Hepatic stellate cell (primary cell): ENCODE measurements around the gene FCER1G.

Experiments
- DNase-seq: peaks from one replicate; pipeline ENCODE4 v3.0.0; 2011; ENCODE audit warnings: low spot score

FCER1G gene

DNA sequence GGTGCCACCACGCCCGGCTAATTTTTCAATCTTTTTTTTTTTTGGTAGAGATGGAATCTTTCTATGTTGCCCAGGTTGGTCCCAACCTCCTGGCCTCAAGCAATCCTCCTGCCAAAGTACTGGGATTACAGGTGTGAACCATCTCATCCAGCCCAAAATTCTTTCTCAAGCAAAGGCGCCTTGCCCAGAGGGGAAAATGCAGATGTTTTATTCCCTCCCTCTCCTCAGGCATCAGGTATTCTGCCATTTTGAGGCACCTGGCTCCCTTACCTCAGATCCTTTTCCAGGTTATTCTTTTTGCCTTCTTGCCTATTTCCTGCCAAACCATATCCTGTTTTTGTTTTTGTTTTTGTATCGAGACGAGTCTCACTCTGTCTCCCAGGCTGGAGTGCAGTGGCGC is 26.7 kb upstream of the FCER1G start:
- DNase-seq = no peak

DNA sequence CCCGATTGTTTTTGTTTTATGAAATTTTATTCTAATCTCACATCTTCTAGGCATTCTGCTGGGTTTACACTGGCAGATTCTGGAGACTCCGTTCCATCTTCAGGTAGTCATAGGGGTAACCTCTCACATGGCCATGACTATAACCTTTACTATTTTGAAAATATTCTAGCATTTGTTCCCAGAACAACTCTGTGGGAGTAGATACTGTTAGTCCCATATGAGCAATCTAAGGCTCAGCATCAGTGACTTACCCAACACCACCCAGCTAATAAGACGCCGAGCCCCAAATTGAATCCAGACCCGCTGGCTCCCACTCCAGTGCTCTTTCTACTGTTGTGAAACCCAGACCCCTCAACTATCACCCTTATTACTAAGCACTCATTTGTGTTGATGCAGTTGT is 26.1 kb upstream of the FCER1G start:
- DNase-seq = no peak

DNA sequence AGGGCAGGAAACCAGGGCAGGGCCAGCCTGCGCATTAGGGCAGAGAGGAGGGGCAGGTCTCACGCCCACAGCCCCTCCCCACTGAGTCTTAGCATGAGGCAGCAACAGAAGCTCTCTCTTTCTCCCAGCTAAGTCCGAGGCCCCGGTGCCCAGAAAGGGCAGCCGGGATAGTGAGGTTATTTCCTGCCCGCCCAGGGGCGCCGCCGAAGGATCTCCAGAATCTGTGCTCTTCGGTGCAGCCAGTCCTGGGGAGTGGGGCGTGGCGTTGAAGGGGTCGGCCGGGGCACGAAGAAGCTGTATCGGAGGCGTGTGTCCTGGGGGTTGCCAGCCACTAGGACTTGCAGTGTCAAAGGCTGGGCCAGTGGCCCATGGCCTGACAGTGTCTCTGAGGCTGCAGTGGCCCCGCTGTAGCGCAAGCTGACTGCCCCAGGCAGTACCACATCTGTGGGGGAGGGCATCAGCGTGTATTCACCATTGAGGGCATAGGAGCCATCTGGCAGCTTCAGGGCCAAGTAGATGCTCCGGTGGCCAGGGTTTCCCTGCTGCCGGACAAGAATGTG is 24.1 kb upstream of the FCER1G start:
- DNase-seq = no peak

DNA sequence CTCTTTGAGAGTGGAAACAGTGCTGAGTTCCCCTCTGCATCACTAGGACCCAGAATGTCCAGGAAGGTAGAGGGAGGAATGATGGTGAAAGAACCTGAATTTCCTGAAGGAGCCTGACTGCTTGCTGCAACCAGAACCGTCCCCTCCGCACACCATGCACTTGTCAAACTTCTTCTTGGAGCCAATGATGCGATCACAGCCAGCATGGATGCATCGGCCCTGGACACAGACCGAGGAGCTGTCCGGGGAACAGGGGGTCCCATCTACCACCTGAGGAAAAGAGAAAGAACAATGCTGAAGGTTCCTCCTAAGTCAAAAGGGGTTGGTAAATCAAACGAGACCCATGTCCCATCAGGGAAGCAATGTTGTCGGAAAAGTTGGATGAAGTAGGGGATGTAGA is 23.1 kb upstream of the FCER1G start:
- no peak for DNase-seq

DNA sequence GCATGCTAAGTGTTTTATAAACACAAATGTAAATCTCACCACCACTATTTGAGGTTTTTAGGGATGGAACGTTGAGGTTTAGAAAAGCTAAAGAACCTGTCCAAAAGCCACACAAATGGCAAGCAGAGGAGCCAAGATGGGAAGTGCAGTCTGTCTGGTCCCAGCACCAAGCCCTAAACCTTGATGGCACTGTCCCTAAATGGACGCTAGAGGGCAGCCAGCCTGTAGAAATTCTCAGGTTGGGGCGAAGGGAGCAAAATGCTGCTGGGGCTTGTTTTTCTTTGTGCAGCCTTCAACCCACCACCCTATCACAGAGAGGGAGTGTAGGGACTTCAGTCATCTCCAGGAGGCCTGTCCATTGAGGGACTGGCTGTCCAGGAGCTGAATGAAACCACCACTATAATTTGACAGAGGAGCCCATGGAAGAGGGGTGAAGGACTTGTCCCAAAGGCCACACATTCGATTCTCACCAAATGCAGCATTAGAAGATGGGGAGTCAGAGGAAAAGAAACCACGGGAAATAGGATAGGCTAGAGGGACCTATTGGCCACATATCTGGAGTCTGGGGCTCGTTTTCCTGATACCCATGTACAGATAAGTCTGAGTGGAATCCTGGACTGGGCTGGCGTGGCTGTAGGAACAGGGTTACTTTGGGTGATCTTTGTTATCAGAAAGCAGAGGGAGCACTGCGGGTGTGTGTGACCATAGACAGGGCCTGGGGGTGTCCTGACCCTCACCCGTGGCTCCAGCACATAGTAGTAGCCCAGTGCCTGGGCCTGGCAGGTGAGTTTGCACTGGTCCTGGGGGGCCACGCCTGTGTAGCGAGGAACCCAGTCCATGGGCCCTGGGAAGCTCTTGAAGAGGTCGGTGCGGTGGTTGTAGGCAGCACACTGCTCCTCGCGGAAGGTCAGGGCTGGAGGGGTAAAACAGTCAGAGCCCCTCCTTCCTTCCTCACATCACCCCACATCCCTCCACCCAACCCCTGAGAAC is 22.3 kb upstream of the FCER1G start:
- peak; percentile 84 for DNase-seq

DNA sequence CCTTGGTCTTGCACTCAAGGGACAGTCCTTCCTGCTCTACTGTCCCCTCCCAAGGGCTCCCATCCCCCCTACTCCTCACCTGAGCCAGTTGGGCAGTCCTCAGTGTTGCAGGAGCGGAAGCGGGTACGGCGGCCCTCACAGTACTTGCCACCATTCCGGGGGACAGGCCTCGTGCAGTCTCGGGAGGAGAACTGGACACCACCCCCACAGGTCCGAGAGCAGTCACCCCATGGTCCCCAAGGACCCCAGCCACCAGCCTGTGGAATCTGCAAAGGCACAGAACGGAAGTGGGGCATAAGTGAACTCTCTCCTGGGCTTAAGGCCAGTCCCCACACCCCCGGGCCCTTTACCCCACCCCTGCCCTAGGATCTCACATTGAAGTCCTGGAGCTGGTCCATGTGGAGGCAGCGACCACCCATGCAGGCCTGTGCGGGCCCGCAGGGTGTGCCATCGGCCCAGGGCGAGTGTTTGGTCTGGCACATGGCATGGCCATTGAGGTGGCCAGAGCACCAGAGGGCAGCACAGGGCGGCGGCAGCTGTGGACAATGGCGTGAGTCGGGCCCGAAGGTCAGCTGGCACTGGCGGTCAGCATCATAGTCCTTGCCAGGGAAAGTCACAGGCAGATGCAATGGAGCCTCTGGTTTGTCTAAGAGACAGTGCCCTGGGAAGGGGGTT is 21.4 kb upstream of the FCER1G start:
- DNase-seq = no peak

DNA sequence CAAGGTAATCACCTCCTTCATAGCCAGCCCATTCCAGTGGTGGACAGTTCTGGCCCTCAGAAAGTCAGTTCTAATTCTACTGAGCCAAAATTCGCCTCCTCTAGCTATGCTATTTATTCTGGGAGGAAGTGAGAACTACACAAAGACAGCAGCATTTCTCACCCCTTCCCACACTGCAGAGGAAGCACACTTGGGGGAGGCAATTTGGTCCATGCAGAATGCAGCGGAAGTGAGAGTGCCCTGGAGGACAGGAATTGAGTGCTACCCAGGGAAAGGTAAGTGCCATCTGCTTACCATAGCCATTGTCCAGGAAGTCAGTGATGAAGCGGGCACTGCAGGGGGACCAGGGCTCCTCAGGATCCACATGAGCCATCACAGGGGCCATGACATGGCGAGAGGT is 19.9 kb upstream of the FCER1G start:
- DNase-seq = no peak

DNA sequence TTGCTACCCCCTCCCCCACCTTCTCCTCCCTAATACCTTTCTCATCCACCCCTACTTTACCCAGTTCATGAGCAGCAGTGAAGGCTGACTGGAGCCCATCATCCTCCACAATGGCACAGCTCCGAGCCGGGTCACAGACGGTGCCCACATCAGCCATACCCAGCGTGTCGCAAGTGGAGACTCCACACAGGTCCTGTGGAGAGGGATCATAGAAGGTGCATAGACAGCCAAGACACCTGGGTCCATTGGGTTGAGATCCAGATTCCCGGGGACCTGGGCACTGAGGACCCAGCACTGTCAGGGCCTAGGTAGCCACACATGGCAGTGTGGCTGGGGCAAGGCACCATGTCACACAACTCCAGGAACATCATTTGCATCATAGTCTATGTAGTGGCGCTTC is 19.0 kb upstream of the FCER1G start:
- no peak for DNase-seq

DNA sequence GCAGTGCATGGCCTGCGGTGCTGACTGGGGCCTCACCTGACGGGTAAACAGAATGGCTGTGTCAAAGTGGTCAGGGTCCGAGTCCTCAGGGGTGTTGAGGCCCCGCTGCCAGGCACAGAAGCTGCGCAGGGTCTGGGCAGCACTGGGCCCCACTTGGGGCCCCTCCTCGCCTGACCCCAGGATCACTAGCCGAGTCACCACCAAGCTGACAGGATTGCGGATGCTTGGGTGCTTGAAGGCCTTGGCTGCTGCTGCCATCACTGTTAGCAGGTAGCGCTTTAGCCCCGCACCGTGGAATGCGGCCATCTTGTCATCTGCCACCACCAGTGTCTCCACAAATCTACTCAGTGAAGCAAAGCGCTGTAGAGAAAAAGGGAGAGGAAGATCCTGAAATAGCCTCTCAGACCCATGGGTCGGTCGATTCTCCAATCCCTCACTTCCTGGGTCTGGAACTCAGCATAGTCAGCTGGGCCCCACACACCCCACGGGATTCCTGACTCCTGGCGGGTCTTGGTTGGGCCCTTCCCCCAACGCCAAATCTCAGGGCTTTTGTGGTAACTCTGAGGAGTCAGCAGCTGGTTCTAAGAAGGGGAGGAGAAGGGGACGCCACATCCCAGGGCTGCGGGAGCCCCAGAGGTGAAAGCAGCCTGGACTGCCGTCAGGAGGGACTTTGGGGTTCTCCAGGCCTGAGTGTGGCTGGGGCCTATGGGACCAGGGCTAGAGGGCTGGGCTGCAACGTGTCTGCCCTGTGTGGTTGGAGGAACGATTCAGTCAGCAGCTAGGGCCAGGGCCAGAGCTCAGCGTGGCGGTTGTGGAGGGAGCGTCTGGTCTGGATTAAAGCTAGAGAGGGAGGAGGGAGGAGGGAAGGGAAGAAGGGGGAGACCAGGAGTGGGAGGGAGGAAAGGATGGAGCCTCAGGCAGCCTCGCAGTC is 18.3 kb upstream of the FCER1G start:
- DNase-seq = peak; percentile 76

DNA sequence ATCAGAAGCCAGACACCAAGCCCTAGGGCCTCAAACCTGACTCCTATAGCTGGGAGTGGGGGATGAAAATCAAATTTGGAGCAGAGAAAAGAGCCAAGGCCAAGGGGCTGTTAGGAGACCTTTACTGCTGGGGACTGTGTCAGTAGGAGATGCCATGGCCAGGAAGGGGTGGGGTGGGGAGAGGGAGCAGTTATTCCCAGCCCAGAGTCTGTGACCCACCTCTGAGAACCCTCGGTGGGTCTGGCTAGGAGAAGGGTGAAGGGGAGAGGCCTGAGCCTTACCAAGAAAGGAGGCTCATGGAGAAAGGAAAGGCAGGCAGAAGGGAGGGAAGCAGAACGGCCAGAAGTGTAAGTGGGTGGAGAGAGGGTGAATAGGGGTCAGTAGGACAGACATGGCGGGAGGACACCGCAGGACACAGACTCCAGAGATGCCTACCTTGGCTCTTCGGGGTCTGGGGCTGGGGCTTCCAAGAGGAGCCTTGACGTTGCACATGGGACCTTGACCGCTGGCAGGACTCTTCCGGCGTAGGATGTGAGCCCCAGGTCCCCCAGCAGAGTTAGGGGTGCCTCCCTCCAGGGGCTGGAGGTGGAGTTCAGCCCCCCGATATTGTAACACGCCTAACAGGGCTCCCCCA is 17.4 kb upstream of the FCER1G start:
- no peak for DNase-seq

DNA sequence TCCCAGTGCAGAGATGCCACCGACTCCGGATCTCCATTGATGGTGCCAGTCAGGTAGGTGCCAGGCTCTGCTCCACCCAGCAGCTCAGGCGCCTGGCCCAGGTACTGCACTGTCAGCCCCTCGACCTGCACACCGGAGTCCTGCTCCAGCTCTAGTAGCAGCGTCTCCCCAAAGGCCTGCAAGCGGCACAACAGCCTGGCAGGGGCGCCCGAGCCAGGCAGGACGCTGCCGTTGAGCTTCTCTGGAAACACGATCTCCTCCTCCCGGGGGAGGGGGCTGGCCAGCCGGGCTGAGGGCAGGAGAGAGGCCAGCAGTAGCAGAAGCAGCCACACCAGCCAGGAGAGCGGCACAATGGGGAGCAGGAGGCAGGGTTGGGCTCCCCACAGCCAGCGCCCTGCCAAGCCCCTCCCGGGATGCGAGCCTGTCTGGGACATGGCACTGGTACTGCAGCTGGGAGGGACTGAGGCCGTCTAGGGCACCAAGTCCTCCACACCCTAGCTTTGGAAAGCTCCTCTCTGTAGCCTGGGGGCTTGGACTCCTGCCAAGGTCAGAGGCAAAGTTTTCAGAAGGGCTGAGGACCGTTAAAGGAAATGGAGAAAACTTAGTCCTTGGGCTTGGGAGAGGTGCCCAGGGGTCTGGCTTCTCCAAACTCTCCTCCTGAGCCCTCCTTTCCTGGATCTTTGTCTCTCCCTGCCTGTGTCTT is 16.8 kb upstream of the FCER1G start:
- peak; percentile 47 for DNase-seq

DNA sequence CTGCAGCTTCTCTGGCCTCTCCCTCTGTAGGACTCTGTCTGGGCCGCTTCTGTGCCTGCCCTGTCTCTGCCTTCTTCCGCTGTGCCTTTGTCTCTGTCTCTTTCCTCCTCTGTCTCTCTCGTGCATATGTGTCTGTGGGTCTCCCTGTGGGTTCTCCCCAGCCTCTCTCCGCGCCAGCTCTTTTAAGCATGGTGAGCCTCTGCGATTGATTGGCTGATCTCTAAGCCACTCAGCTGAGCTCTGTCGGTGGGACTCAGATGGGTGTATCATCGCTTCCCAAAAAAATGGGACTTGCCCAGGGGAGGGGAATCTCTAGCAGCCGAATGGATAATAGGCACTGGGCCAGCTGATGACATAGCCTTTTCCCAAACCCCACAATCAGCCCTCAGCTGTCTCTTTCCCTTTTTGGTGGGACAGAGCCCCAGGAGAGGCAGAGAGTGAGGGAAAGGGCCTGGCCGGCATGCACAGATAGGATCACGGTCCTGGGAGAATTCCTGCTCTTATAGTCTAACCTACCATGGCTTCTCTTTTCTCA is 16.1 kb upstream of the FCER1G start, which contains the start of gene ADAMTS4:
Gene ADAMTS4 (minus strand): TSS at position 158 of the 535 bp plus-strand sequence. CDS start 427 bp downstream, outside the sequence.
- DNase-seq = peak; percentile 96

DNA sequence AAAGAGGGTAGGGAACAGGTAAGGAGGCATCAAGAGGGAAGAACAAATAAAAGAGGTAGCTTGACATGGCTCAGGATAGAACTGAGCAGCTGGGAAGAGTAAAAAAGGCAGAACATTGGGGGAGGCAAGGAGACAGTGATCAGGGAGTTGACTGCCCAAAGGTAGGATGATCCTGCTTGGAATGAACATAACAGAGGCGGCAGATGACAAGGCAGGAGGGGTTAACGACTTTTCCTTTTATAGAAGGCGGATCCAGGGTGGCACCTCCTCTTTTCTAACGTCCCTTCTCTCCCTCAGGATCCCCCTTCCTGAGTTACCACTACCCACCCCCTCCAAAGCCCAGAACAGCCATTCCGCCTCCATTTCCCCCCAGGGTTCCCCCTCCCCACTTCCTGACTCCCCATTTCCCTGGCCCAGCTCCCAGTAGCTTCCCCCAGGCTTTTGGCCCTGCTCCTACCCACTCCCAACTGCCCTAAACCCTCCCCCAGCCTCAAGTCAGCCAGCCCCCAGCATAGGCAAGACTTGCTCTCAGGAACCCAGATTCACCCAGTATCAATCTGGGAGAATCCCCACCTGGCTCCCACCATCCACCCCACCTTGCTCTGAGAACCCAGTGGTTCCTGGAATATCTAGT is 15.5 kb upstream of the FCER1G start:
- DNase-seq = no peak

DNA sequence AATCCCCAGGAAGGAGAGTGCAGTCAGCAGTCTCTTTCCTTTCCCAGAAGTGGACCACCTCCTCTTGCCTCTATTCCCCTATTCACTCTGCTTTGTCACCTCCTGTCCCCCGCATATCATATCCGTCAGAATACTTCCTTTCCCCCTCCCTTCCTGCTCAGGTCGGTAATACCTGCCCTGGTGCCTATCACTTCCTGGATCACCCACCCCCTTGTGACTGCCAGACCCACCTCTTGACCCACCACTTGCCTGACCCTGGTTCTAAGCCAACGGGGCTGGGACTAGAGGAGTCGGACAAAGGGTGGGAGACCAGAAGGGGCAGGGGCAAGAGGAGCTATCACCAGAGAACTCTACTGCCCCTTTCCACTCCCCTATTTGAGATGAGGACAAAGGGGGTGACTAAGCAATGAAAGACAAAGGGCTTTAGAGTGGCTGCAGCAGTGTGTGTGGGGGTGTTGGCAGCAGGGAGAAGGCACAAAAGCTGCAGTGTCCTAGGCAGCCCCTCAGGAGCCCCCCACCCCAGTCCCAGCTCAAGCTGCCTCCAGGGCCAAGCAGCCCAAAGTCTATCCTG is 14.6 kb upstream of the FCER1G start:
- no peak for DNase-seq

DNA sequence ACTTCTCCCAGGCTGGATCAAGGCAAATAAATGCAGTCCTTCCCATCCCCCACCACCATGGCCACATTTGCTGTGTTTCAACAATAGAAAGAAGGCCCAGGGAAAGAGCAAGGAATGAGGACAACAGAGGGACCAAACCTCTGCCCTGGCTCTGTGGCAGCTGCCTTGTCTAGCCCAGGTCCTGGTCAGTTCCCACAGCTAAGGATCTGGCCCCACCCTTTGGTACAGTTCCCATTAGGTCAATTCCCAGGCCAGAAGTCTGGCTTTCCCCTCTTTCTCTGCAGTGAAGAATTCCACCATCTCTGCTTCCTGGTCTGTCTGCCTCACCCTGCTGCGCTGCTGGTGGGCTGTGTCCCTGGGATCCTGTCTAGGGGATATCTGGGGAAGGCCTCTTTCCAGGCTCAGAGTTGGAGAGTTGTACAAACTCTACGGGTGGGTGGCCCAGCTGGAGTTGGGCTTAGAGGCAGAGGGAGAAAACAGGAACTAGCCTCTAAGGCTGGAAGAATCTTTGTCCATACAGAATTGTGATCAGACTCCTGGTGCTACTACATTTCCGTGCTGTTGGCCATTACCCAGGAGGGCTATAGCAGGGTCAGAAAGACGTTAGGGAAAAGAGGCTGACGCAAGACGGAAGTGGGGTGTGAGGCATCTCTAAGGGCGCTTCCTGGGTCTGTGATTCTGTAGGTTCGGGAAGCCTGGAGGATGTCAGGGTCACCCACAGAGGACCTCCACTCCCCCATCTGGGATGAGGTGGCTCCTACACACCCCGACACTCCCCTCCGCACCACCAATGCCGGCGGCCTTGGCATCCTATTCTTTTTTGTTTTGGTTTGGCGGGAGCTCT is 13.9 kb upstream of the FCER1G start:
- DNase-seq = peak; percentile 64

DNA sequence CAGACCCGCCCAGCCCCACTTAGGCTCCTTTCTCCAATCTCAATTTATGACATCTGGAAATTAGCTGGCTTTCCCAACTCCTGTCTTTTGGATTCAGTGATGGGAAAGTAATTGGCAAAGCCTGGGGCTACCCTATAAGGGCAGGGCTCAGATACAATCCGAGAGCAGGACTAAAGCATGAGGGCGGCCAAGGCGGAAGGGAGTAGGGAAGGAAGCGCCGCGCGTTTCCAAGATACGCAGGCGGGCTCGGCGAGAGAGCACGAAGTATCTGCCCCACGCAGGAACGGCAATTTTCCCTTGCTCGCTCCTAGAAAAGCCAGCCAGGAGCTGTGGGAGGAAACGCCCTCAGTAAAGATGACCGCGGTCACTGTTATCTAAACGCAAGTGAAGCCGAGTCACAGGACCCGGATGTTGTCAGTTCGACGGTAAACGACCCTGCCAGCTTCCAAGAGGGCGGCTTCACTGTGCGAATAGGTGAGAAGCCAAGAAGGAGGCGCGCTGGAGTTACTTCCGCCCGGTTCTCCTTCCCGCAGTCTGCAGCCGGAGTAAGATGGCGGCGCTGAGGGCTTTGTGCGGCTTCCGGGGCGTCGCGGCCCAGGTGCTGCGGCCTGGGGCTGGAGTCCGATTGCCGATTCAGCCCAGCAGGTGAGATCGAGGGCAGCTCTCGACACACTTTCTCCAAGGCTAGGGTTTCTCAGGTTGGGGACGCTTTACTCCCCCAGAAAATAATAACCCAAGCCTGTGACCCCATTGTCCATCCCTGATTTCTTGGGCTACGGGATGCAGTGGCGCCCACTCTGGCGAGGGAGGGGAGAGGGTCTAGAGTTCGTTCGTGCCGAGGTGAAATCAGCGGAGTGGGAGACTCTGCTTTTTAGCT is 13.0 kb upstream of the FCER1G start, which contains the start of gene NDUFS2:
Gene NDUFS2 (plus strand): TSS at position 532 of the 877 bp plus-strand sequence. CDS start 19 bp downstream, at position 551.
- peak; percentile 87 for DNase-seq

DNA sequence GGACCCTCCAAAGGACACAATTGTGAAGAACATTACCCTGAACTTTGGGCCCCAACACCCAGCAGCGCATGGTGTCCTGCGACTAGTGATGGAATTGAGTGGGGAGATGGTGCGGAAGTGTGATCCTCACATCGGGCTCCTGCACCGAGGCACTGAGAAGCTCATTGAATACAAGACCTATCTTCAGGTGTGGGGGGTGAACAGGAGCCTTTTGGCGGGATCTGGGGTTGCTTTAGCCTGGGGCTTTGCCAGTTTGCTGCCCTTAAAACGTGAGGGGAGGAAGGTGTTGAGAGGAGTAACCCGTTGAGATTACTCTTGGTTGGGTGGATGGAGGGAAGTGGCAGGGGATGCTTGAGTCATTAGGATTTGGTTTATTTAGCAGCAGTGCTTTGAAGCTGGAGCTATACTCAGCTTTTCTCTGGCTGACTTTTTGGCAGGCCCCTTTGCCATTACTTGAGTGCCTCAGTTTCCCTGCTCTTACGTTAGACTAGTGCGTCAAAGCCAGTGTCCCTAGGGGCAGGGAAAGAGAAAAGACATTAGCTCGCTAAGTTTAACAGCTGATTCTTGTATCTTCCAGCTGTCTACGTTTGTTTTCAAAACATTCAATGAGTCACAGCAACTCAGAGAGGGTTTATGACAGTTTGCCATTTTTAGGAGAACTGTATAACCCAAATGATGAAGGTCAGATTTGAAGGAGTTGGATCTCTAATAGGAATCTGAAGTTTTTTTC is 8.5 kb upstream of the FCER1G start:
- DNase-seq = peak; percentile 61
